HepG2 (cell line): ENCODE data around the gene ADCY1. TPM values are rescaled to one million over a fixed set of nuclear protein-coding genes. Genes with fewer than 3 reads are reported as not detected.

Source experiments
- ATAC-seq: fragments of 200-7000 bp; cut with Tn5 transposase; 3 replicates; pipeline ENCODE4 v1.9.1; 2020; ENCODE audit warnings: mild to moderate bottlenecking, moderate library complexity
- BruUV-seq: library from RNA; stranded (reverse); fragments of 400-500 nt; replicated peaks from 2 replicates; lab custom pipeline; 2021; lab: Mats Ljungman, UMichigan
- CTCF ChIA-PET: fragments of 300-600 bp; formaldehyde crosslinking; extraction: SDS; loops from one replicate; lab custom pipeline; 2021; ENCODE audit warnings: low total read pairs, inconsistent platforms, low intra/inter-chr PET ratio; lab: Yijun Ruan, JAX
- POLR2A ChIA-PET: fragments of 350-600 bp; sonication (Branson Sonifier 250); formaldehyde crosslinking; loops from one replicate; lab custom pipeline; 2020; ENCODE audit warnings: antibody characterized with exemption, inconsistent platforms; lab: Yijun Ruan, JAX
- DNase-seq: peaks from one replicate; pipeline ENCODE4 v3.0.0-alpha.2; 2015; ENCODE audit warnings: low spot score
- FAIRE-seq: peaks from 3 replicates; lab custom pipeline; 2011; peaks lifted over from hg19 to GRCh38; lab: Jason Lieb, UNC
- H2AFZ ChIP-seq: one replicate; pipeline ENCODE4 v1.6.1; 2011; ENCODE audit warnings: low read length, inconsistent platforms
- H3K27ac ChIP-seq: fragments of 300-600 bp; 3 replicates; pipeline ENCODE4 v1.8.0; 2011; ENCODE audit warnings: mixed run types, mild to moderate bottlenecking, mixed read lengths, low read length, inconsistent platforms; ENCODE audit not compliant: insufficient read depth; ENCODE audit errors: extremely low read length
- H3K27me3 ChIP-seq, 2 experiments: fragments of 200-600 bp in 1 of 2; 2 replicates in 1 of 2; 3 replicates in 1 of 2; pipeline versions ENCODE4 v1.6.0 to v1.8.0; 2011; ENCODE audit warnings: low read length in 2 of 2, mild to moderate bottlenecking in 2 of 2, moderate library complexity in 2 of 2, inconsistent platforms in 1 of 2; ENCODE audit not compliant: insufficient read depth in 2 of 2, control insufficient read depth in 1 of 2
- H3K36me3 ChIP-seq, 2 experiments: fragments of 200-600 bp in 1 of 2; replicated peaks in 1 of 2; 2 replicates in 1 of 2; 3 replicates in 1 of 2; pipeline versions ENCODE4 v1.5.1 to v1.8.0; 2011; ENCODE audit warnings: low read length in 2 of 2, inconsistent platforms in 1 of 2; ENCODE audit not compliant: insufficient read depth in 2 of 2, control insufficient read depth in 1 of 2
- H3K4me1 ChIP-seq: 2 replicates; pipeline ENCODE4 v1.5.1; 2012; ENCODE audit warnings: low read length, inconsistent platforms; ENCODE audit not compliant: insufficient read depth
- H3K4me2 ChIP-seq: 2 replicates; pipeline ENCODE4 v1.6.0; 2011; ENCODE audit warnings: low read depth, low read length, inconsistent platforms
- H3K4me3 ChIP-seq, 3 experiments: fragments of 200-600 bp in 1 of 3; sonication (generic), shearing (Covaris generic) in 1 of 3; replicated peaks in 1 of 3; 2 replicates each; pipeline ENCODE4 v1.5.1; 2011 to 2016; ENCODE audit warnings: low read length in 3 of 3, inconsistent platforms in 2 of 3, low read depth in 2 of 3, mild to moderate bottlenecking in 2 of 3, control low read depth in 1 of 3, mixed read lengths in 1 of 3; ENCODE audit not compliant: insufficient read depth in 1 of 3
- H3K79me2 ChIP-seq: one replicate; pipeline ENCODE4 v1.6.1; 2011; ENCODE audit warnings: low read length, inconsistent platforms; ENCODE audit not compliant: insufficient read depth
- H3K9ac ChIP-seq: 2 replicates; pipeline ENCODE4 v1.6.0; 2011; ENCODE audit warnings: mild to moderate bottlenecking, low read depth, low read length, inconsistent platforms; ENCODE audit not compliant: insufficient read depth
- H3K9me3 ChIP-seq: 2 replicates; pipeline ENCODE4 v1.5.1; 2012; ENCODE audit warnings: mild to moderate bottlenecking, low read length
- H4K20me1 ChIP-seq: 2 replicates; pipeline ENCODE4 v1.6.0; 2011; ENCODE audit warnings: inconsistent platforms, mild to moderate bottlenecking, low read length, moderate library complexity; ENCODE audit not compliant: insufficient read depth
- ADNP ChIP-seq: sonication (generic); formaldehyde crosslinking; IDR thresholded peaks from 2 replicates; pipeline ENCODE4 v1.4.0; 2020; ENCODE audit warnings: missing genetic modification reagents
- GATAD1 ChIP-seq: IDR thresholded peaks from 2 replicates; pipeline ENCODE4 v1.6.1; 2016; ENCODE audit warnings: missing genetic modification reagents, missing compliant biosample characterization
- KLF15 ChIP-seq: sonication (generic); formaldehyde crosslinking; IDR thresholded peaks from 2 replicates; pipeline ENCODE4 v1.8.1; 2023; ENCODE audit warnings: borderline replicate concordance, mild to moderate bottlenecking, inconsistent platforms, missing genetic modification reagents, mixed read lengths
- MAFK ChIP-seq, 2 experiments: IDR thresholded peaks in 1 of 2; conservative IDR thresholded peaks in 1 of 2; 2 replicates each; pipeline ENCODE4 v1.6.1; 2011; ENCODE audit warnings: improper control_type of control experiment in 2 of 2, low read length in 2 of 2
- MAX ChIP-seq: IDR thresholded peaks from 2 replicates; pipeline ENCODE4 v1.6.1; 2012; ENCODE audit warnings: inconsistent platforms
- NR0B2 ChIP-seq: sonication (generic); formaldehyde crosslinking; IDR thresholded peaks from 2 replicates; pipeline ENCODE4 v1.4.0; 2020; ENCODE audit warnings: mild to moderate bottlenecking, missing genetic modification reagents
- POLR2A ChIP-seq, 2 experiments: IDR thresholded peaks; 2 replicates each; pipeline ENCODE4 v1.6.1; 2011; ENCODE audit warnings: low read depth in 2 of 2, low read length in 2 of 2, mild to moderate bottlenecking in 1 of 2, moderate library complexity in 1 of 2; ENCODE audit not compliant: insufficient read depth in 1 of 2
- TBP ChIP-seq: sonication (generic); formaldehyde crosslinking; IDR thresholded peaks from 2 replicates; pipeline ENCODE4 v1.5.0; 2020; ENCODE audit warnings: missing genetic modification reagents
- TMF1 ChIP-seq: sonication (generic); formaldehyde crosslinking; IDR thresholded peaks from 2 replicates; pipeline ENCODE4 v1.8.1; 2022; ENCODE audit warnings: low read depth, missing genetic modification reagents
- TOPORS ChIP-seq: sonication (generic); formaldehyde crosslinking; IDR thresholded peaks from 2 replicates; pipeline ENCODE4 v1.8.0; 2023; ENCODE audit warnings: mild to moderate bottlenecking, missing genetic modification reagents
- ZNF639 ChIP-seq: conservative IDR thresholded peaks from 2 replicates; pipeline ENCODE4 v1.6.1; 2018; ENCODE audit warnings: missing genetic modification reagents
- WGBS: methylation state at CpG from one replicate; pipeline ENCODE4 v1.1.6; 2017; ENCODE audit warnings: low lambda C conversion rate; 5-methylcytosine and 5-hydroxymethylcytosine counted together
- in situ Hi-C: cut with HindIII; loops from 2 replicates; pipeline ENCODE4 v1.10.0; 2017; ENCODE audit warnings: low pct_unique_long_range_greater_than_20kb; ENCODE audit not compliant: extremely low pct_ligation_motif_present
- intact Hi-C: fragments of 100-400 bp; cut with micrococcal nuclease; formaldehyde crosslinking; loops from one replicate; pipeline ENCODE4 v1.10.0; 2022; ENCODE audit not compliant: unreplicated experiment
- polyA plus RNA-seq, 8 experiments: library from polyadenylated mRNA; depleted of rRNA in 3 of 8; stranded (reverse) in 7 of 8; unstranded in 1 of 8; fragments of >200 nt; fragmentation: Illumina TruSeq in 4 of 8; extraction: Trizol in 4 of 8; gene quantifications; 2 replicates each; pipeline versions ENCODE4 v1.2.1 to v1.2.3, GENCODE V29; 2011 to 2016; ENCODE audit warnings: low read depth in 4 of 8, missing spikeins in 1 of 8, mixed read lengths in 1 of 8; ENCODE audit not compliant: insufficient read depth in 1 of 8
- total RNA-seq, 5 experiments: library from RNA; depleted of rRNA; stranded (reverse); fragments of >200 nt; fragmentation: Illumina TruSeq; extraction: Trizol; gene quantifications; 2 replicates each; pipeline ENCODE4 v1.2.3, GENCODE V29; 2016; ENCODE audit warnings: low read depth in 1 of 5

The ADCY1 gene
- total and polyA plus RNA-seq, 2 of the 13 experiments (the other 11 are each of a cell fraction or from before 2014, with no cell fraction given), result 0.80 to 1.2 TPM

GRCh38 chr7:45717537-45718235 lies 143.5 kb downstream of the ADCY1 start:
- DNase-seq, result no peak
- H3K4me1 ChIP-seq, result no peaks in the 10 kb centered on the region
- in situ Hi-C loops, result no loop called here

More at GRCh38 chr7:45717537-45718235, 143.5 kb downstream of the ADCY1 start:
- Histone ChIP-seq H4K20me1 (no peaks in the 10 kb centered on the region), H3K27ac (no peak overlapping the region), H3K4me3 (no peak overlapping the region), H2AFZ (no peak overlapping the region), H3K36me3 (no peaks in the 10 kb centered on the region), H3K79me2 (no peaks in the 10 kb centered on the region), H3K9me3 (no peaks in the 10 kb centered on the region), H3K27me3 (peaks cover 3 to 5% of the 10 kb centered on the region in 2 experiments; a peak in 2 of 5 replicates), H3K4me2 (no peak overlapping the region), H3K9ac (no peak overlapping the region)
- CTCF ChIA-PET, result no interaction called here
- POLR2A ChIA-PET, result no interaction called here
- intact Hi-C loops, result no loop called here
- FAIRE-seq, result no peak
- no peak for ATAC-seq
- no TSS peak for BruUV-seq
- WGBS, result 59% methylated on average over 9 of the region's 17 CpGs
- TF ChIP-seq NR0B2 (CRISPR knock-in tag), result no peak
- no peak for TF ChIP-seq KLF15 (CRISPR knock-in tag)
- no peak for TF ChIP-seq TBP (CRISPR knock-in tag)
- TF ChIP-seq GATAD1, result no peak
- TF ChIP-seq POLR2A (IDR thresholded peaks at IDR 0.05; ENCODE audit: insufficient read depth in 1 of 2, low read depth in 2 of 2, low read length in 2 of 2), result no peak
- no peak for TF ChIP-seq ZNF639 (CRISPR knock-in tag)
- no peak for TF ChIP-seq TOPORS (CRISPR knock-in tag)
- no peak for TF ChIP-seq TMF1 (CRISPR knock-in tag)
- no peak for TF ChIP-seq MAFK (conservative IDR thresholded peaks at IDR 0.05 in 1 of 2, IDR thresholded peaks at IDR 0.05 in 1 of 2; ENCODE audit: low read length in 2 of 2)
- TF ChIP-seq ADNP, result no peak
- no peak for TF ChIP-seq MAX
